H1 (cell line): ENCODE measurements around the gene TEDC1. TPM values are rescaled to one million over a fixed set of nuclear protein-coding genes. Genes with fewer than 3 reads are reported as not detected.

Experiments used
- CTCF ChIA-PET: fragments of 300-600 bp; sonication (Branson Sonifier 250); formaldehyde crosslinking; loops from one replicate; lab custom pipeline; 2021; ENCODE audit not compliant: partially characterized antibody; lab: Charles Lee
- POLR2A ChIA-PET: fragments of 300-600 bp; sonication (Branson Sonifier 250); formaldehyde crosslinking; loops from one replicate; lab custom pipeline; 2021; ENCODE audit warnings: inconsistent platforms; ENCODE audit not compliant: partially characterized antibody; lab: Charles Lee
- DNase-seq, 2 experiments: peaks; one replicate each; pipeline versions ENCODE4 v3.0.0 to v3.0.0-alpha.2; 2010 to 2022; ENCODE audit warnings: low spot score in 2 of 2, low read depth in 1 of 2, mixed read lengths in 1 of 2
- FAIRE-seq: peaks from 2 replicates; lab custom pipeline; 2011; peaks lifted over from hg19 to GRCh38; lab: Jason Lieb, UNC
- H2AFZ ChIP-seq: 2 replicates; pipeline ENCODE4 v1.8.1; 2012; ENCODE audit warnings: low read length, inconsistent platforms
- H2AK5ac ChIP-seq: 2 replicates; pipeline ENCODE4 v1.6.1; 2013; ENCODE audit warnings: low read depth, low read length
- H2BK120ac ChIP-seq: replicated peaks from 2 replicates; pipeline ENCODE3; 2013; ENCODE audit warnings: low read depth, low read length, inconsistent platforms
- H2BK12ac ChIP-seq: 2 replicates; pipeline ENCODE4 v1.6.1; 2013; ENCODE audit warnings: low read depth, low read length
- H2BK15ac ChIP-seq: 2 replicates; pipeline ENCODE4 v1.6.1; 2013; ENCODE audit warnings: low read length
- H2BK20ac ChIP-seq: 2 replicates; pipeline ENCODE4 v1.6.1; 2013; ENCODE audit warnings: low read length
- H2BK5ac ChIP-seq: 2 replicates; pipeline ENCODE4 v1.6.1; 2013; ENCODE audit warnings: low read depth, low read length
- H3K14ac ChIP-seq: 2 replicates; pipeline ENCODE4 v1.6.1; 2013; ENCODE audit warnings: inconsistent platforms; ENCODE audit not compliant: insufficient read length
- H3K18ac ChIP-seq: 2 replicates; pipeline ENCODE4 v1.6.1; 2013; ENCODE audit warnings: low read length; ENCODE audit errors: extremely low read depth
- H3K23ac ChIP-seq: 2 replicates; pipeline ENCODE4 v1.6.1; 2013; ENCODE audit warnings: inconsistent platforms; ENCODE audit not compliant: insufficient read length
- H3K23me2 ChIP-seq: 2 replicates; pipeline ENCODE4 v1.6.1; 2013; ENCODE audit warnings: low read depth, low read length
- H3K27ac ChIP-seq: 2 replicates; pipeline ENCODE4 v1.6.1; 2011; ENCODE audit warnings: low read depth, low read length, inconsistent platforms
- H3K27me3 ChIP-seq, 4 experiments: replicated peaks in 1 of 4; 1 replicate in 1 of 4; 2 replicates in 3 of 4; pipeline versions ENCODE4 v1.6.1 to v1.8.1; 2011 to 2013; ENCODE audit warnings: low read length in 3 of 4, mild to moderate bottlenecking in 3 of 4, inconsistent platforms in 2 of 4, mixed read lengths in 2 of 4, moderate library complexity in 1 of 4; ENCODE audit not compliant: control insufficient read depth in 3 of 4, insufficient read depth in 3 of 4; ENCODE audit errors: extremely low read depth in 1 of 4
- H3K36me3 ChIP-seq, 4 experiments: 2 replicates each; pipeline versions ENCODE4 v1.6.1 to v1.8.1; 2011 to 2013; ENCODE audit warnings: mild to moderate bottlenecking in 4 of 4, low read length in 3 of 4, moderate library complexity in 2 of 4, control low read depth in 1 of 4, inconsistent platforms in 1 of 4; ENCODE audit not compliant: insufficient read depth in 4 of 4, control insufficient read depth in 2 of 4
- H3K4ac ChIP-seq: replicated peaks from 2 replicates; pipeline ENCODE3; 2013; ENCODE audit warnings: low read length, low read depth, mixed read lengths, inconsistent platforms; ENCODE audit not compliant: insufficient read length
- H3K4me1 ChIP-seq, 4 experiments: replicated peaks in 1 of 4; 1 replicate in 1 of 4; 2 replicates in 3 of 4; pipeline versions ENCODE4 v1.6.1 to v1.8.1; 2011 to 2013; ENCODE audit warnings: low read length in 3 of 4, inconsistent platforms in 2 of 4, mixed read lengths in 1 of 4; ENCODE audit not compliant: insufficient read depth in 4 of 4, control insufficient read depth in 3 of 4
- H3K4me2 ChIP-seq, 2 experiments: 2 replicates each; pipeline versions ENCODE4 v1.6.1 to v1.8.1; 2011 to 2013; ENCODE audit warnings: low read depth in 2 of 2, low read length in 2 of 2, control low read depth in 1 of 2, inconsistent platforms in 1 of 2, mild to moderate bottlenecking in 1 of 2; ENCODE audit not compliant: insufficient read depth in 1 of 2
- H3K4me3 ChIP-seq, 4 experiments: fragments of 200-600, 300-600 bp in 1 of 4; sonication (generic), shearing (Covaris generic), sonication (Bioruptor Twin) in 1 of 4; 2 replicates each; pipeline versions ENCODE4 v1.5.1 to v1.8.1; 2011 to 2016; ENCODE audit warnings: low read length in 4 of 4, low read depth in 3 of 4, control low read depth in 2 of 4, inconsistent platforms in 2 of 4, mild to moderate bottlenecking in 2 of 4, mixed read lengths in 1 of 4, moderate library complexity in 1 of 4; ENCODE audit not compliant: insufficient read depth in 2 of 4; ENCODE audit errors: extremely low read depth in 1 of 4
- H3K56ac ChIP-seq: replicated peaks from 2 replicates; pipeline ENCODE3; 2013; ENCODE audit warnings: low read depth, mild to moderate bottlenecking, mixed read lengths, low read length, inconsistent platforms; ENCODE audit not compliant: insufficient read length
- H3K79me1 ChIP-seq: 2 replicates; pipeline ENCODE4 v1.6.1; 2013; ENCODE audit warnings: low read depth, low read length, control low read depth
- H3K79me2 ChIP-seq, 2 experiments: 2 replicates each; pipeline versions ENCODE4 v1.6.1 to v1.8.1; 2012 to 2013; ENCODE audit warnings: low read length in 2 of 2, mild to moderate bottlenecking in 2 of 2, inconsistent platforms in 1 of 2; ENCODE audit not compliant: insufficient read depth in 2 of 2, control insufficient read depth in 1 of 2
- H3K9ac ChIP-seq, 4 experiments: replicated peaks in 1 of 4; 1 replicate in 1 of 4; 2 replicates in 3 of 4; pipeline versions ENCODE4 v1.6.1 to v1.8.1; 2011 to 2013; ENCODE audit warnings: low read depth in 3 of 4, low read length in 3 of 4, control low read depth in 2 of 4, mild to moderate bottlenecking in 2 of 4, moderate library complexity in 2 of 4, inconsistent platforms in 1 of 4; ENCODE audit errors: extremely low read depth in 1 of 4
- H3K9me3 ChIP-seq, 2 experiments: 2 replicates each; pipeline versions ENCODE4 v1.6.1 to v1.8.1; 2012 to 2013; ENCODE audit warnings: mild to moderate bottlenecking in 2 of 2, moderate library complexity in 2 of 2, control low read depth in 1 of 2, inconsistent platforms in 1 of 2, low read depth in 1 of 2, low read length in 1 of 2, mixed read lengths in 1 of 2; ENCODE audit not compliant: insufficient read depth in 2 of 2
- H4K20me1 ChIP-seq, 2 experiments: replicated peaks in 1 of 2; 2 replicates each; pipeline versions ENCODE3 to v1.8.1; 2011 to 2013; ENCODE audit warnings: inconsistent platforms in 2 of 2, low read length in 2 of 2, mild to moderate bottlenecking in 1 of 2; ENCODE audit not compliant: insufficient read depth in 2 of 2, control insufficient read depth in 1 of 2
- H4K5ac ChIP-seq: 2 replicates; pipeline ENCODE4 v1.6.1; 2013; ENCODE audit warnings: low read length, low read depth, mixed read lengths, inconsistent platforms; ENCODE audit not compliant: insufficient read length
- H4K8ac ChIP-seq: 2 replicates; pipeline ENCODE4 v1.8.0; 2013; ENCODE audit warnings: mild to moderate bottlenecking, moderate library complexity, low read length, inconsistent platforms; ENCODE audit not compliant: insufficient read depth; ENCODE audit errors: extremely low read depth
- H4K91ac ChIP-seq: replicated peaks from 2 replicates; pipeline ENCODE3; 2013; ENCODE audit warnings: low read length, mixed read lengths, inconsistent platforms; ENCODE audit not compliant: insufficient read length
- CHD1 ChIP-seq: IDR thresholded peaks from 2 replicates; pipeline ENCODE4 v1.6.1; 2012; ENCODE audit warnings: low read depth, low read length, improper control_type of control experiment
- CREB1 ChIP-seq: IDR thresholded peaks from 2 replicates; pipeline ENCODE4 v1.6.1; 2012; ENCODE audit warnings: inconsistent platforms
- E2F6 ChIP-seq: IDR thresholded peaks from 2 replicates; pipeline ENCODE4 v1.6.1; 2012; ENCODE audit warnings: inconsistent platforms
- GABPA ChIP-seq: IDR thresholded peaks from 2 replicates; pipeline ENCODE4 v1.6.1; 2011; ENCODE audit warnings: mild to moderate bottlenecking, low read length, moderate library complexity, borderline replicate concordance; ENCODE audit not compliant: insufficient read depth
- MAX ChIP-seq: IDR thresholded peaks from 2 replicates; pipeline ENCODE4 v1.6.1; 2012; ENCODE audit warnings: inconsistent platforms
- POLR2A ChIP-seq, 2 experiments: IDR thresholded peaks; 1 replicate in 1 of 2; 2 replicates in 1 of 2; pipeline ENCODE4 v1.6.1; 2011; ENCODE audit warnings: low read depth in 2 of 2, low read length in 2 of 2, mild to moderate bottlenecking in 2 of 2; ENCODE audit errors: control extremely low read depth in 1 of 2
- RAD21 ChIP-seq, 2 experiments: IDR thresholded peaks in 1 of 2; conservative IDR thresholded peaks in 1 of 2; 2 replicates each; pipeline ENCODE4 v1.6.1; 2011; ENCODE audit warnings: low read depth in 2 of 2, low read length in 2 of 2, improper control_type of control experiment in 1 of 2, inconsistent platforms in 1 of 2, mild to moderate bottlenecking in 1 of 2, moderate library complexity in 1 of 2
- RNF2 ChIP-seq: fragments of 200-900, 300-1000 bp; sonication (generic); IDR thresholded peaks from 2 replicates; pipeline ENCODE4 v1.7.1; 2016; ENCODE audit warnings: borderline replicate concordance, low read depth, mild to moderate bottlenecking, antibody characterized with exemption, low read length; ENCODE audit not compliant: poor library complexity, severe bottlenecking; ENCODE audit errors: missing control alignments
- SIN3A ChIP-seq, 2 experiments: IDR thresholded peaks in 1 of 2; conservative IDR thresholded peaks in 1 of 2; 2 replicates each; pipeline ENCODE4 v1.6.1; 2011 to 2012; ENCODE audit warnings: low read length in 2 of 2, improper control_type of control experiment in 1 of 2, low read depth in 1 of 2, mild to moderate bottlenecking in 1 of 2
- SP1 ChIP-seq: IDR thresholded peaks from 2 replicates; pipeline ENCODE4 v1.6.1; 2011; ENCODE audit warnings: low read depth, low read length
- TAF1 ChIP-seq: IDR thresholded peaks from 2 replicates; pipeline ENCODE4 v1.6.1; 2011; ENCODE audit warnings: mild to moderate bottlenecking, low read depth, low read length
- WGBS, 2 experiments: shearing (Covaris generic) in 1 of 2; methylation state at CpG; one replicate each; pipeline versions ENCODE4 v1.1.6 to v1.1.7; 2013 to 2015; ENCODE audit warnings: low lambda C conversion rate in 2 of 2, mixed read lengths in 2 of 2, inconsistent platforms in 1 of 2, low coverage in 1 of 2, missing lambda C conversion rate in 1 of 2; ENCODE audit not compliant: insufficient replicate concordance in 2 of 2, insufficient coverage in 1 of 2, insufficient read length in 1 of 2; ENCODE audit errors: extremely low coverage in 1 of 2, missing lambda C conversion rate in 1 of 2; 5-methylcytosine and 5-hydroxymethylcytosine counted together
- polyA plus RNA-seq, 7 experiments: library from polyadenylated mRNA; depleted of rRNA in 3 of 7; stranded (reverse) in 5 of 7; unstranded in 2 of 7; fragments of >200 nt in 5 of 7; fragments of 200-250 nt in 2 of 7; gene quantifications; 1 replicate in 5 of 7; 2 replicates in 1 of 7; 4 replicates in 1 of 7; pipeline versions ENCODE4 v1.2.1 to v1.2.3, GENCODE V29; 2011 to 2013; ENCODE audit warnings: missing spikeins in 2 of 7, mixed read lengths in 2 of 7
- total RNA-seq: library from RNA; stranded (reverse); fragmentation: NEBNext Ultra II Directional; extraction: Animal tissue kit (Norgen Biotek cat#: 25700); gene quantifications from 2 replicates; pipeline ENCODE4 v1.2.1, GENCODE V29; 2021

Gene TEDC1
- total and polyA plus RNA-seq, 2 of the 8 experiments (the other 6 are each of a cell fraction or from before 2014, with no cell fraction given), result 5.6 to 14.8 TPM

GRCh38 chr14:105486974-105487448 lies 4.0 kb upstream of the TEDC1 start:
- H3K18ac ChIP-seq, result no peak overlapping the region; the same call in 1 of the 2 replicates
- no peak overlapping the region for H2AFZ ChIP-seq
- peaks cover 0 to 25% (median 8%) of the 10 kb centered on the region in 4 experiments; a peak in 5 of 7 replicates for H3K4me1 ChIP-seq
- peak overlapping the region; percentile 21 to 61 (median 24); a peak in 7 of 8 replicates for H3K4me3 ChIP-seq
- no peaks in the 10 kb centered on the region for H3K79me2 ChIP-seq
- peaks cover 0 to 11% of the 10 kb centered on the region in 2 experiments for H4K20me1 ChIP-seq
- ChIA-PET CTCF (interaction anchor here (1.0 to 1.7 kb wide), 4 partner anchors 10 to 283 kb away, joined by 4 to 17 read pairs (median 5); no protein-coding TSS in a partner anchor), POLR2A (interaction anchor here (1.5 kb wide), 1 partner anchor 10 kb away, joined by 8 read pairs; no protein-coding TSS in a partner anchor)
- H2BK12ac ChIP-seq, result no peak overlapping the region
- H4K5ac ChIP-seq, result no peak overlapping the region
- WGBS, 2 experiments, result 6% methylated on average over 24 of the region's 45 CpGs; no CpG with 5 or more reads in 1 of the 2 experiments
- no peaks in the 10 kb centered on the region for H3K9me3 ChIP-seq
- H3K79me1 ChIP-seq, result no peaks in the 10 kb centered on the region
- H2AK5ac ChIP-seq, result no peak overlapping the region
- H3K23me2 ChIP-seq, result peaks cover 9% of the 10 kb centered on the region; the same call in 1 of the 2 replicates
- H3K36me3 ChIP-seq, result no peaks in the 10 kb centered on the region
- H2BK20ac ChIP-seq, result no peak overlapping the region
- no peak overlapping the region; a peak in 1 of 7 replicates for H3K9ac ChIP-seq
- no peak overlapping the region for H2BK15ac ChIP-seq
- no peak overlapping the region for H4K91ac ChIP-seq
- H2BK120ac ChIP-seq, result no peak overlapping the region
- H3K4ac ChIP-seq, result no peak overlapping the region
- DNase-seq (peak in 1 of 2 experiments; percentile 70), FAIRE-seq (no peak)
- peak overlapping the region; percentile 53 to 75 for H3K4me2 ChIP-seq
- peaks cover 30 to 70% (median 58%) of the 10 kb centered on the region in 4 experiments for H3K27me3 ChIP-seq
- no peak overlapping the region for H3K56ac ChIP-seq
- no peak overlapping the region for H3K27ac ChIP-seq
- peak overlapping the region; percentile 68; the same call in 1 of the 2 replicates for H4K8ac ChIP-seq
- H3K23ac ChIP-seq, result no peak overlapping the region
- H2BK5ac ChIP-seq, result no peak overlapping the region
- H3K14ac ChIP-seq, result no peak overlapping the region
- TF ChIP-seq RNF2 (peak; percentile 11), CREB1 (0 out of 2 replicates have a peak, but pooled peaks have one; percentile 10), GABPA (no peak), RAD21 (IDR thresholded peaks at IDR 0.05 in 1 of 2, conservative IDR thresholded peaks at IDR 0.05 in 1 of 2; ENCODE audit: low read depth in 2 of 2, low read length in 2 of 2) (no peak), SP1 (no peak), E2F6 (0 out of 2 replicates have a peak, but pooled peaks have one; percentile 18), SIN3A (conservative IDR thresholded peaks at IDR 0.05 in 1 of 2, IDR thresholded peaks at IDR 0.05 in 1 of 2; ENCODE audit: low read depth in 1 of 2, low read length in 2 of 2) (no peak), CHD1 (no peak), POLR2A (IDR thresholded peaks at IDR 0.05; ENCODE audit: control extremely low read depth in 1 of 2, low read depth in 2 of 2, low read length in 2 of 2) (no peak), MAX (peak; percentile 44; the same call in 1 of the 2 replicates), TAF1 (0 out of 2 replicates have a peak, but pooled peaks have one; percentile 32)
